Activated CD4-positive, alpha-beta memory T cell treated with anti-CD3 and anti-CD28 coated beads, Interleukin-2, amount 10 ng/mL, durations not matched to agents 7 days and 5 days (primary cell): Measurements from ENCODE around the gene SPATA17. TPM values are rescaled to one million over a fixed set of nuclear protein-coding genes. Genes with fewer than 3 reads are reported as not detected.
A peak's percentile ranks its signal among the peaks of the same experiment; 100 is the strongest.
"Not testable (repeated sequence)": the region's sequence is repeated elsewhere in the genome, so short reads cannot be mapped to it uniquely, and the experiment has no call there.

Experiments used
- CTCF ChIA-PET: fragments of 350-600 bp; sonication (Branson Sonifier 250); formaldehyde crosslinking; loops from one replicate; lab custom pipeline; 2021; ENCODE audit warnings: antibody characterized with exemption, inconsistent platforms; lab: Charles Lee
- POLR2A ChIA-PET: fragments of 350-600 bp; sonication (Branson Sonifier 250); formaldehyde crosslinking; loops from one replicate; lab custom pipeline; 2021; ENCODE audit warnings: antibody characterized with exemption; lab: Charles Lee
- DNase-seq: peaks from one replicate; pipeline ENCODE4 v3.0.0-alpha.2; 2020
- H3K27ac Mint-ChIP-seq: one replicate; pipeline ENCODE4 v1.8.0; 2021; ENCODE audit warnings: mild to moderate bottlenecking, mixed read lengths
- H3K27me3 Mint-ChIP-seq: one replicate; pipeline ENCODE4 v1.8.0; 2021; ENCODE audit warnings: mixed read lengths
- H3K36me3 Mint-ChIP-seq: one replicate; pipeline ENCODE4 v1.8.0; 2021; ENCODE audit warnings: low read depth, mixed read lengths
- H3K4me1 Mint-ChIP-seq: one replicate; pipeline ENCODE4 v1.8.0; 2021; ENCODE audit warnings: mixed read lengths
- H3K4me3 Mint-ChIP-seq: one replicate; pipeline ENCODE4 v1.8.0; 2021; ENCODE audit warnings: mild to moderate bottlenecking, mixed read lengths
- H3K9me3 Mint-ChIP-seq: one replicate; pipeline ENCODE4 v1.8.0; 2021; ENCODE audit warnings: mixed read lengths
- total RNA-seq, 2 experiments: library from RNA; stranded (reverse); gene quantifications; one replicate each; pipeline ENCODE4 v1.2.3, GENCODE V29; 2021

Gene SPATA17
- total RNA-seq, result not detected

- Mint-ChIP-seq H3K4me3 (peak within 1 kb of the TSS; percentile 88), H3K27ac (peak within 1 kb of the TSS; percentile 94), H3K9me3 (no peaks in the 10 kb centered on the region), H3K27me3 (no peaks in the 10 kb centered on the region), H3K36me3 (no peaks in the 10 kb centered on the region), H3K4me1 (peaks cover 30% of the 10 kb centered on the region)
- CTCF ChIA-PET, result interaction anchor here (0.6 to 2.0 kb wide), 4 partner anchors 9 to 656 kb away, joined by 3 to 10 read pairs (median 6); no protein-coding TSS in a partner anchor
- DNase-seq, result peak; percentile 82
- POLR2A ChIA-PET, result interaction anchor here (1.1 to 1.6 kb wide), 5 partner anchors 9 to 715 kb away, joined by 3 to 14 read pairs (median 7); no protein-coding TSS in a partner anchor
These were observed at the start of gene SPATA17, which contains the start of gene GPATCH2 for GRCh38 chr1:217630711-217631591. TSS of gene SPATA17 (plus strand) at chr1:217631344. CDS start at chr1:217631379, 35 bp downstream. TSS of gene GPATCH2 (minus strand) at chr1:217631090. CDS start at chr1:217630971, 119 bp downstream.

GRCh38 chr1:217584286-217584811, 46.8 kb upstream of the SPATA17 start:
- peaks cover 11% of the 10 kb centered on the region for H3K36me3 Mint-ChIP-seq
- H3K4me3 Mint-ChIP-seq, DNase-seq, H3K27ac Mint-ChIP-seq, CTCF ChIA-PET, H3K9me3 Mint-ChIP-seq, H3K4me1 Mint-ChIP-seq, POLR2A ChIA-PET, H3K27me3 Mint-ChIP-seq: not testable (repeated sequence)

GRCh38 chr1:217585577-217585976, 45.6 kb upstream of the SPATA17 start:
- H3K4me1 Mint-ChIP-seq, result no peaks in the 10 kb centered on the region
- no peaks in the 10 kb centered on the region for H3K27me3 Mint-ChIP-seq
- CTCF ChIA-PET, result no interaction called here
- DNase-seq, result no peak
- H3K27ac Mint-ChIP-seq, result no peak overlapping the region
- H3K4me3 Mint-ChIP-seq, result no peak overlapping the region
- no peaks in the 10 kb centered on the region for H3K9me3 Mint-ChIP-seq
- peaks cover 11% of the 10 kb centered on the region for H3K36me3 Mint-ChIP-seq
- POLR2A ChIA-PET, result no interaction called here

GRCh38 chr1:217586586-217586985, 44.6 kb upstream of the SPATA17 start:
- ChIA-PET POLR2A (no interaction called here), CTCF (no interaction called here)
- H3K27ac Mint-ChIP-seq, result no peak overlapping the region
- peaks cover 11% of the 10 kb centered on the region for H3K36me3 Mint-ChIP-seq
- H3K27me3 Mint-ChIP-seq, result no peaks in the 10 kb centered on the region
- H3K4me1 Mint-ChIP-seq, result no peaks in the 10 kb centered on the region
- H3K4me3 Mint-ChIP-seq, result no peak overlapping the region
- DNase-seq, result no peak
- H3K9me3 Mint-ChIP-seq, result no peaks in the 10 kb centered on the region

- Mint-ChIP-seq H3K4me1 (no peaks in the 10 kb centered on the region), H3K9me3 (no peaks in the 10 kb centered on the region), H3K27me3 (no peaks in the 10 kb centered on the region), H3K27ac (no peak overlapping the region), H3K36me3 (peaks cover 4% of the 10 kb centered on the region), H3K4me3 (no peak overlapping the region)
- CTCF ChIA-PET, result no interaction called here
- POLR2A ChIA-PET, result no interaction called here
- no peak for DNase-seq
These were observed 40.5 kb upstream of the SPATA17 start for GRCh38 chr1:217590598-217590997.

- no peaks in the 10 kb centered on the region for H3K27me3 Mint-ChIP-seq
- H3K27ac Mint-ChIP-seq, result no peak overlapping the region
- ChIA-PET CTCF (no interaction called here), POLR2A (no interaction called here)
- DNase-seq, result no peak
- no peaks in the 10 kb centered on the region for H3K4me1 Mint-ChIP-seq
- no peaks in the 10 kb centered on the region for H3K9me3 Mint-ChIP-seq
- H3K36me3 Mint-ChIP-seq, result peaks cover 6% of the 10 kb centered on the region
- no peak overlapping the region for H3K4me3 Mint-ChIP-seq
These were observed 32.0 kb upstream of the SPATA17 start for GRCh38 chr1:217599154-217599553.

- Mint-ChIP-seq H3K36me3 (peaks cover 12% of the 10 kb centered on the region), H3K27me3 (no peaks in the 10 kb centered on the region), H3K27ac (no peak overlapping the region), H3K4me1 (no peaks in the 10 kb centered on the region), H3K4me3 (no peak overlapping the region), H3K9me3 (no peaks in the 10 kb centered on the region)
- ChIA-PET CTCF (no interaction called here), POLR2A (no interaction called here)
- DNase-seq, result no peak
These were observed 28.8 kb upstream of the SPATA17 start for GRCh38 chr1:217602380-217602779.

GRCh38 chr1:217605390-217605789, 25.8 kb upstream of the SPATA17 start:
- ChIA-PET POLR2A (no interaction called here), CTCF (no interaction called here)
- Mint-ChIP-seq H3K4me1 (no peaks in the 10 kb centered on the region), H3K27ac (no peak overlapping the region), H3K27me3 (no peaks in the 10 kb centered on the region), H3K36me3 (peaks cover 15% of the 10 kb centered on the region), H3K9me3 (no peaks in the 10 kb centered on the region), H3K4me3 (no peak overlapping the region)
- DNase-seq, result no peak

GRCh38 chr1:217614200-217614712, 16.9 kb upstream of the SPATA17 start:
- no peaks in the 10 kb centered on the region for H3K9me3 Mint-ChIP-seq
- H3K36me3 Mint-ChIP-seq, result peaks cover 25% of the 10 kb centered on the region
- H3K4me3 Mint-ChIP-seq, result no peak overlapping the region
- no peaks in the 10 kb centered on the region for H3K4me1 Mint-ChIP-seq
- H3K27me3 Mint-ChIP-seq, result no peaks in the 10 kb centered on the region
- ChIA-PET POLR2A (interaction anchor here (1.7 kb wide), 1 partner anchor 17 kb away, joined by 7 read pairs; the partner anchor contains the start of genes GPATCH2 and SPATA17), CTCF (no interaction called here)
- no peak for DNase-seq
- H3K27ac Mint-ChIP-seq, result no peak overlapping the region

GRCh38 chr1:217617126-217617525, 14.0 kb upstream of the SPATA17 start:
- CTCF ChIA-PET, result no interaction called here
- Mint-ChIP-seq H3K27me3 (no peaks in the 10 kb centered on the region), H3K4me1 (peaks cover 12% of the 10 kb centered on the region), H3K9me3 (no peaks in the 10 kb centered on the region), H3K36me3 (peaks cover 26% of the 10 kb centered on the region), H3K27ac (no peak overlapping the region), H3K4me3 (no peak overlapping the region)
- POLR2A ChIA-PET, result interaction anchor here (1.3 kb wide), 1 partner anchor 14 kb away, joined by 5 read pairs; the partner anchor contains the start of genes GPATCH2 and SPATA17
- DNase-seq, result no peak

GRCh38 chr1:217620814-217621213, 10.3 kb upstream of the SPATA17 start:
- DNase-seq, result no peak
- Mint-ChIP-seq H3K4me1 (peaks cover 14% of the 10 kb centered on the region), H3K27ac (peak overlapping the region; percentile 9), H3K4me3 (no peak overlapping the region), H3K36me3 (peaks cover 22% of the 10 kb centered on the region), H3K27me3 (no peaks in the 10 kb centered on the region), H3K9me3 (no peaks in the 10 kb centered on the region)
- CTCF ChIA-PET, result interaction anchor here (1.5 kb wide), 1 partner anchor 10 kb away, joined by 10 read pairs; the partner anchor contains the start of genes GPATCH2 and SPATA17
- POLR2A ChIA-PET, result interaction anchor here (1.9 to 2.0 kb wide), 2 partner anchors 10 kb away, joined by 9 to 14 read pairs; partner anchors contain the start of genes GPATCH2 and SPATA17

- POLR2A ChIA-PET, result interaction anchor here (2.0 kb wide), 1 partner anchor 9 kb away, joined by 14 read pairs; the partner anchor contains the start of genes GPATCH2 and SPATA17
- CTCF ChIA-PET, result interaction anchor here (1.5 kb wide), 1 partner anchor 9 kb away, joined by 10 read pairs; the partner anchor contains the start of genes GPATCH2 and SPATA17
- no peak for DNase-seq
- H3K36me3 Mint-ChIP-seq, result peaks cover 19% of the 10 kb centered on the region
- H3K9me3 Mint-ChIP-seq, result no peaks in the 10 kb centered on the region
- peaks cover 16% of the 10 kb centered on the region for H3K4me1 Mint-ChIP-seq
- H3K27me3 Mint-ChIP-seq, result no peaks in the 10 kb centered on the region
- no peak overlapping the region for H3K27ac Mint-ChIP-seq
- H3K4me3 Mint-ChIP-seq, result no peak overlapping the region
These were observed 9.1 kb upstream of the SPATA17 start for GRCh38 chr1:217622042-217622441.

GRCh38 chr1:217626321-217626720, 4.8 kb upstream of the SPATA17 start:
- H3K4me1 Mint-ChIP-seq, result peaks cover 30% of the 10 kb centered on the region

More at GRCh38 chr1:217626321-217626720, 4.8 kb upstream of the SPATA17 start:
- CTCF ChIA-PET, result no interaction called here
- H3K36me3 Mint-ChIP-seq, result no peaks in the 10 kb centered on the region
- POLR2A ChIA-PET, result no interaction called here
- no peaks in the 10 kb centered on the region for H3K9me3 Mint-ChIP-seq
- no peak for DNase-seq
- H3K4me3 Mint-ChIP-seq, result no peak overlapping the region
- H3K27me3 Mint-ChIP-seq, result no peaks in the 10 kb centered on the region
- H3K27ac Mint-ChIP-seq, result no peak overlapping the region
